Left lung (tissue), 10 donors: ENCODE data around the gene ATRIP. TPM values are rescaled to one million over a fixed set of nuclear protein-coding genes. Genes with fewer than 3 reads are reported as not detected.

ENCODE experiments used
- ATAC-seq: fragments of 200-7000 bp; cut with Tn5 transposase; one replicate; pipeline ENCODE4 v1.9.1; 2020; ENCODE audit warnings: moderate library complexity
- DNase-seq, 4 donors: peaks; one replicate each; pipeline ENCODE4 v3.0.0-alpha.2; 2013 to 2020
- H3K27ac ChIP-seq, 2 donors: fragments of 200-600 bp; sonication (generic) in 1 of 2; one replicate each; pipeline versions ENCODE4 v1.5.0 to v1.8.0; 2020 to 2021
- H3K27me3 ChIP-seq, 2 donors: fragments of 200-600 bp; sonication (generic) in 1 of 2; one replicate each; pipeline versions ENCODE4 v1.5.0 to v1.8.0; 2020 to 2021
- H3K36me3 ChIP-seq, 2 donors: fragments of 200-600 bp; sonication (generic) in 1 of 2; one replicate each; pipeline versions ENCODE4 v1.5.0 to v1.8.0; 2020 to 2021
- H3K4me1 ChIP-seq, 2 donors: fragments of 200-600 bp; one replicate each; pipeline ENCODE4 v1.8.0; 2021
- H3K4me3 ChIP-seq, 2 donors: fragments of 200-600 bp; sonication (generic) in 1 of 2; one replicate each; pipeline versions ENCODE4 v1.5.0 to v1.8.0; 2020 to 2021; ENCODE audit warnings: mild to moderate bottlenecking in 1 of 2
- H3K9me3 ChIP-seq, 2 donors: fragments of 200-600 bp; sonication (generic) in 1 of 2; one replicate each; pipeline versions ENCODE4 v1.5.0 to v1.8.0; 2020 to 2021
- CTCF ChIP-seq, 2 donors: fragments of 200-600 bp; sonication (generic) in 1 of 2; IDR thresholded peaks; one replicate each; pipeline versions ENCODE4 v1.5.0 to v1.8.0; 2021; ENCODE audit warnings: antibody characterized with exemption in 2 of 2
- intact Hi-C, 2 donors: fragments of 100-400 bp; cut with DNase I; formaldehyde crosslinking; loops; one replicate each; pipeline versions ENCODE4 v1.11.2 to v1.14.2; 2022
- polyA plus RNA-seq, 6 donors: library from polyadenylated mRNA; unstranded; fragments of 120-200 nt; gene quantifications; one replicate each; pipeline ENCODE4 v1.2.1, GENCODE V29; 2013; ENCODE audit not compliant: insufficient read length in 6 of 6
- total RNA-seq, 2 donors: library from RNA; stranded (reverse); fragmentation: NEBNext Ultra II Directional; extraction: Animal tissue kit (Norgen Biotek cat#: 25700); gene quantifications; one replicate each; pipeline ENCODE4 v1.2.1, GENCODE V29; 2021
- donor health status: DM: no; HTN: yes; CAD: no.
- donor health status: DM: no; HTN: no; CAD: no.

ATRIP gene
- total and polyA plus RNA-seq, 8 donors, result 7.4 to 14.4 (median 12.0) TPM

- ATAC-seq (no peak), DNase-seq (no peak)
- Histone ChIP-seq H3K36me3 (peaks cover 0 to 40% of the 10 kb centered on the region in 2 donors), H3K27me3 (no peaks in the 10 kb centered on the region), H3K27ac (peak overlapping the region in 1 of 2 donors; percentile 97), H3K4me1 (peaks cover 9 to 45% of the 10 kb centered on the region in 2 donors), H3K9me3 (no peaks in the 10 kb centered on the region), H3K4me3 (peak overlapping the region in 1 of 2 donors; percentile 71)
- TF ChIP-seq CTCF (IDR thresholded peaks at IDR 0.05), result no peak
- intact Hi-C loops, result loop anchor here in 1 of 2 donors (5.0 kb wide), 1 partner anchor 35 kb away; a partner anchor contains a TSS
Observed at GRCh38 chr3:48502121-48502520, 55.6 kb downstream of the ATRIP start.

GRCh38 chr3:48502728-48503168 lies 56.2 kb downstream of the ATRIP start:
- Histone ChIP-seq H3K36me3 (peaks cover 0 to 34% of the 10 kb centered on the region in 2 donors), H3K27me3 (no peaks in the 10 kb centered on the region), H3K4me1 (peaks cover 9 to 50% of the 10 kb centered on the region in 2 donors), H3K27ac (peak overlapping the region; percentile 91 to 97), H3K9me3 (no peaks in the 10 kb centered on the region), H3K4me3 (peak overlapping the region in 1 of 2 donors; percentile 71)
- TF ChIP-seq CTCF (IDR thresholded peaks at IDR 0.05), result no peak
- intact Hi-C loops, result loop anchor here in 1 of 2 donors (5.0 kb wide), 1 partner anchor 35 kb away; a partner anchor contains a TSS
- ATAC-seq (no peak), DNase-seq (no peak)

GRCh38 chr3:48503401-48504050 lies 57.0 kb downstream of the ATRIP start:
- DNase-seq (peak in 2 of 4 donors; percentile 49 to 86), ATAC-seq (peak; percentile 44)
- Histone ChIP-seq H3K9me3 (no peaks in the 10 kb centered on the region), H3K27ac (peak overlapping the region; percentile 91 to 97), H3K36me3 (peaks cover 0 to 28% of the 10 kb centered on the region in 2 donors), H3K27me3 (no peaks in the 10 kb centered on the region), H3K4me3 (peak overlapping the region; percentile 71 to 78), H3K4me1 (peaks cover 9 to 55% of the 10 kb centered on the region in 2 donors)
- intact Hi-C loops, result loop anchor here in 1 of 2 donors (5.0 kb wide), 1 partner anchor 36 kb away; a partner anchor contains a TSS
- TF ChIP-seq CTCF (IDR thresholded peaks at IDR 0.05), result no peak

- Histone ChIP-seq H3K9me3 (no peaks in the 10 kb centered on the region), H3K27me3 (no peaks in the 10 kb centered on the region), H3K4me3 (peak within 1 kb of the TSS; percentile 71 to 78), H3K27ac (peak within 1 kb of the TSS; percentile 91 to 97), H3K36me3 (peaks cover 0 to 21% of the 10 kb centered on the region in 2 donors), H3K4me1 (peaks cover 9 to 55% of the 10 kb centered on the region in 2 donors)
- peak; percentile 57 to 97 (median 80) for DNase-seq
- TF ChIP-seq CTCF (IDR thresholded peaks at IDR 0.05), result no peak
- intact Hi-C loops, result loop anchor here in 1 of 2 donors (5.0 kb wide), 1 partner anchor 37 kb away; a partner anchor contains a TSS
- ATAC-seq, result peak; percentile 91
Observed at GRCh38 chr3:48504051-48504946, 57.8 kb downstream of the ATRIP start, which contains the start of gene SHISA5. Gene SHISA5 (minus strand): TSS chr3:48504174. CDS start chr3:48504094, 80 bp downstream.
